HG03520 (cell line): Measurements from ENCODE around the gene GLS.
"Not testable (repeated sequence)": the region's sequence is repeated elsewhere in the genome, so short reads cannot be mapped to it uniquely, and the experiment has no call there.

Source experiments
- ATAC-seq: cut with Tn5 transposase; IDR thresholded peaks from one replicate; pipeline ENCODE4 v1.9.1; 2021; ENCODE audit warnings: mild to moderate bottlenecking, moderate library complexity; ENCODE audit not compliant: unreplicated experiment

GLS gene

GRCh38 chr2:190880378-190881083 lies at the start of gene GLS:
TSS of gene GLS (plus strand) at chr2:190880821. CDS start at chr2:190881085, 264 bp downstream.
- ATAC-seq, result peak; percentile 63

GRCh38 chr2:190831941-190832340 lies 48.7 kb upstream of the GLS start:
- ATAC-seq, result no peak

- no peak for ATAC-seq
Measured at GRCh38 chr2:190834890-190835208, 45.8 kb upstream of the GLS start.

- no peak for ATAC-seq
Measured at GRCh38 chr2:190835303-190835930, 45.2 kb upstream of the GLS start.

GRCh38 chr2:190836767-190837166 lies 43.9 kb upstream of the GLS start:
- ATAC-seq, result no peak

GRCh38 chr2:190837420-190837819 lies 43.2 kb upstream of the GLS start:
- ATAC-seq, result no peak

GRCh38 chr2:190837952-190838361 lies 42.7 kb upstream of the GLS start:
- no peak for ATAC-seq

- ATAC-seq, result no peak
Measured at GRCh38 chr2:190838492-190838910, 42.1 kb upstream of the GLS start.

GRCh38 chr2:190840569-190841172 lies 40.0 kb upstream of the GLS start:
- ATAC-seq, result no peak

- ATAC-seq, result no peak
Measured at GRCh38 chr2:190841707-190842505, 38.7 kb upstream of the GLS start.

GRCh38 chr2:190842606-190843104 lies 38.0 kb upstream of the GLS start:
- no peak for ATAC-seq

GRCh38 chr2:190843890-190844699 lies 36.5 kb upstream of the GLS start:
- ATAC-seq, result peak; percentile 96

GRCh38 chr2:190844700-190845401 lies 35.8 kb upstream of the GLS start:
- no peak for ATAC-seq

GRCh38 chr2:190846746-190847145 lies 33.9 kb upstream of the GLS start:
- no peak for ATAC-seq

- no peak for ATAC-seq
Measured at GRCh38 chr2:190847504-190848081, 33.0 kb upstream of the GLS start.

GRCh38 chr2:190849774-190850173 lies 30.8 kb upstream of the GLS start:
- ATAC-seq, result no peak

- not testable (repeated sequence) for ATAC-seq
Measured at GRCh38 chr2:190853022-190853421, 27.6 kb upstream of the GLS start.

GRCh38 chr2:190853531-190854383 lies 26.9 kb upstream of the GLS start:
- ATAC-seq, result no peak

GRCh38 chr2:190854726-190855125 lies 25.9 kb upstream of the GLS start:
- no peak for ATAC-seq
